SK-N-MC (cell line): ENCODE results near the gene TMIGD3.

Experiments
- EZH2 ChIP-seq: fragments of 200-600 bp; sonication (generic); IDR thresholded peaks from one replicate; pipeline ENCODE4 v1.6.1; 2017; ENCODE audit warnings: antibody characterized with exemption
- POLR2AphosphoS5 ChIP-seq: IDR thresholded peaks from 2 replicates; pipeline ENCODE4 v1.6.1; 2012; ENCODE audit warnings: mild to moderate bottlenecking, low read depth, low read length, borderline replicate concordance

DNA sequence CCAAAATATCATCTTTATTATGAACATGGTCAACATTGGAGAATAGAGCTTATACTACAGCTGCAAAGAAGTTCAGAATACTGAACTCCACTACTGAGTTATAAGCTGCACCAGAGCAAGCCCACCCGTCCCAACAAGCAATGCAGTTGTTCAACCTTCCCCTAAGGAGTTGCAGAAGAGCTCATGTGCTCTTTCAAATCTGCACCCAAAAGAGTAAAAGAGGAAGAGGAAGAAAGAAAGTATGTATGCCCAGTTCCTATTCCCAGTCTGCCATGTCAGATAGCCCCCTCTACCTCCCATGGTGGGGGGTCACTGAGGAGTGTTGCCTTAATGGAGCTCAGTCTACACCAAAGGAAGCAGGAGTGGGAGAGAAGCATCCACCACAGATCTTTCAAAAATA is 22.8 kb downstream of the TMIGD3 start:
- TF ChIP-seq EZH2 (no peak), POLR2AphosphoS5 (no peak)
